ENCODE measurements around the gene SLK.

The SLK gene

GRCh38 chr10:104034401-104035193, 67.7 kb downstream of the SLK start:
- DNase-seq (ENCODE audit: low spot score), result no peak

- DNase-seq (ENCODE audit: low spot score), result no peak
Observed at GRCh38 chr10:104035194-104036068, 68.5 kb downstream of the SLK start.

- DNase-seq (ENCODE audit: low spot score), result no peak
Observed at GRCh38 chr10:104036069-104036384, 69.1 kb downstream of the SLK start.

GRCh38 chr10:104036518-104037260, 69.7 kb downstream of the SLK start:
- no peak for DNase-seq (ENCODE audit: low spot score)

GRCh38 chr10:104037261-104037951, 70.5 kb downstream of the SLK start:
- DNase-seq (ENCODE audit: low spot score), result no peak

GRCh38 chr10:104038537-104038936, 71.6 kb downstream of the SLK start:
- DNase-seq (ENCODE audit: low spot score), result no peak

GRCh38 chr10:104038958-104039752, 72.2 kb downstream of the SLK start:
- DNase-seq (ENCODE audit: low spot score), result no peak

GRCh38 chr10:104040382-104040781, 73.4 kb downstream of the SLK start:
- DNase-seq (ENCODE audit: low spot score), result no peak

- no peak for DNase-seq (ENCODE audit: low spot score)
Observed at GRCh38 chr10:104040862-104041789, 74.2 kb downstream of the SLK start.

GRCh38 chr10:104041891-104042535, 75.1 kb downstream of the SLK start:
- no peak for DNase-seq (ENCODE audit: low spot score)

- DNase-seq (ENCODE audit: low spot score), result no peak
Observed at GRCh38 chr10:104043185-104043830, 76.4 kb downstream of the SLK start.

- no peak for DNase-seq (ENCODE audit: low spot score)
Observed at GRCh38 chr10:104043854-104044253, 76.9 kb downstream of the SLK start.

GRCh38 chr10:104045151-104046089, 78.5 kb downstream of the SLK start:
- no peak for DNase-seq (ENCODE audit: low spot score)

- DNase-seq (ENCODE audit: low spot score), result no peak
Observed at GRCh38 chr10:104046651-104047050, 79.7 kb downstream of the SLK start.

- DNase-seq (ENCODE audit: low spot score), result no peak
Observed at GRCh38 chr10:104049504-104050250, 82.7 kb downstream of the SLK start.

- no peak for DNase-seq (ENCODE audit: low spot score)
Observed at GRCh38 chr10:104052431-104052830, 85.5 kb downstream of the SLK start.

- DNase-seq (ENCODE audit: low spot score), result no peak
Observed at GRCh38 chr10:104053201-104053600, 86.3 kb downstream of the SLK start.
